Cardiac fibroblast (primary cell): ENCODE results near the gene KIF23.

Experiments used
- DNase-seq, 2 donors: peaks; one replicate each; pipeline versions ENCODE4 v3.0.0 to v3.0.0-alpha.2; 2010; ENCODE audit warnings: low read depth in 2 of 2
- H3K4me3 ChIP-seq, 2 donors: replicated peaks in 1 of 2; 1 replicate in 1 of 2; 2 replicates in 1 of 2; pipeline ENCODE4 v1.5.1; 2011; ENCODE audit warnings: low read depth in 2 of 2, low read length in 2 of 2, mild to moderate bottlenecking in 2 of 2, moderate library complexity in 1 of 2
- TF ChIP-seq, protein P1 (sequence below): IDR thresholded peaks from one replicate; pipeline ENCODE4 v1.5.1; 2011; ENCODE audit warnings: low read depth, mild to moderate bottlenecking, low read length, inconsistent platforms

Gene KIF23

DNA sequence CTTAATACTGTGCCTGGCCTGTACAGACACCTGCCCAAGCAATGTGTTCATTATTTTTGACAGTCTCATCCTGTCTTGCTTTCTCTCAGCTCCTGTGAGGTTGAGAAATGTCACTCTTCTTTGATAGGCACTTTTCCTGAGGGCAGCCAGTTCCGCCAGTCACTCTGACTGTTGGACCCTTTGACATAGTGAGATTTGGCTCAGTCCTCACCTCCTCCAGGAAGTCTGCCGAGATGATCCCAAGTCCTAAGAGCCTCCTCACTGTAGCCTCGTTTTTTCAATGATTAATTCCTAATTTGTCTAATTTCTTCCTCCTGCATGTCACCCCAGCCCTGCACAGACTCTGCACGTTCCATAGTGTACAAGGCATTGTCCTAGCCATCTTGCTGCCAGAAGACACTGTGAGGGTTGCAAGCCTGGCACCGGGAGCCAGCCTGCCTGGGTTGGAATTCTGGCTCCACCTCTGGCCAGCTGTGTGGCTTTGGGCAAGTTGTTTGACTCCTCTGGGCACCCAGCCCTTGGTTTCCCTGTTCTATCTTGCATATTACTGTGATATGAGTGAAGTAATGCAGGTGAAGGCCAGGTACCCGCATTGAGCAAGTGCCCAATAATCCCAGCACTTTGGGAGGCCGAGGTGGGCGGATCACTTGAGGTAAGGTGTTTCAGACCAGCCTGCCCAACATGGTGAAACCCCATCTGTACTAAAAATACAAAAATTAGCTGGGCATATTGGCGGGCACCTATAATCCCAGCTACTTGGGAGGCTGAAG lies 62.7 kb downstream of the KIF23 start:
- DNase-seq, result no peak
- no peak overlapping the region for H3K4me3 ChIP-seq
- TF ChIP-seq, protein P1, sequence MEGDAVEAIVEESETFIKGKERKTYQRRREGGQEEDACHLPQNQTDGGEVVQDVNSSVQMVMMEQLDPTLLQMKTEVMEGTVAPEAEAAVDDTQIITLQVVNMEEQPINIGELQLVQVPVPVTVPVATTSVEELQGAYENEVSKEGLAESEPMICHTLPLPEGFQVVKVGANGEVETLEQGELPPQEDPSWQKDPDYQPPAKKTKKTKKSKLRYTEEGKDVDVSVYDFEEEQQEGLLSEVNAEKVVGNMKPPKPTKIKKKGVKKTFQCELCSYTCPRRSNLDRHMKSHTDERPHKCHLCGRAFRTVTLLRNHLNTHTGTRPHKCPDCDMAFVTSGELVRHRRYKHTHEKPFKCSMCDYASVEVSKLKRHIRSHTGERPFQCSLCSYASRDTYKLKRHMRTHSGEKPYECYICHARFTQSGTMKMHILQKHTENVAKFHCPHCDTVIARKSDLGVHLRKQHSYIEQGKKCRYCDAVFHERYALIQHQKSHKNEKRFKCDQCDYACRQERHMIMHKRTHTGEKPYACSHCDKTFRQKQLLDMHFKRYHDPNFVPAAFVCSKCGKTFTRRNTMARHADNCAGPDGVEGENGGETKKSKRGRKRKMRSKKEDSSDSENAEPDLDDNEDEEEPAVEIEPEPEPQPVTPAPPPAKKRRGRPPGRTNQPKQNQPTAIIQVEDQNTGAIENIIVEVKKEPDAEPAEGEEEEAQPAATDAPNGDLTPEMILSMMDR, result no peak

DNA sequence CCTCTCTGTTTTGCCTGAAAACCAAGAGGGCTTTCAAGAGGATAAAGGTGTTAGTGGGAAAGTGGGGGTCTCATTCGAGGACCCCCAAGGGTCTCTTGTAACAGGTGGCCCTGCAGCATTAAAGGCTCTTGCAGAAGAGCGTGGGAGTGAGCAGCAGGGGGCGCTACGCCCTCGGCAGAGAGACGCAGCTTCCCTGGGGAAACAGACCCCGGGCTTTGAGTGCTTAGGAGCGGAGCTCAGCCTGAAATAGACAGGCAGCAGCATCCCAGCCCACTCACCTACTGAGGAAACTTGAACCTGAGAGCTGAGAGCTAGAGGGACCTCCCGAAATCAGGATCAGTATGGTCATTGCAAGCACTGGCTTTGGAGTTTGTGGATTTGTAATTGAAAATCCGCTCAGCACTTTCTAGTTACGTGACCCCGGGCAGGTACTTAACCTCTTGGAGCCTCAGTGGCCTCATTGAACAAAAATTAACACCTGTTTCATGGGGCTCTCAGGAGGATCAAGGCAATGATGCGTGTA lies 64.2 kb downstream of the KIF23 start:
- TF ChIP-seq, protein P1, result peak; percentile 93
- DNase-seq, result peak; percentile 50 to 67
- H3K4me3 ChIP-seq, result no peak overlapping the region

DNA sequence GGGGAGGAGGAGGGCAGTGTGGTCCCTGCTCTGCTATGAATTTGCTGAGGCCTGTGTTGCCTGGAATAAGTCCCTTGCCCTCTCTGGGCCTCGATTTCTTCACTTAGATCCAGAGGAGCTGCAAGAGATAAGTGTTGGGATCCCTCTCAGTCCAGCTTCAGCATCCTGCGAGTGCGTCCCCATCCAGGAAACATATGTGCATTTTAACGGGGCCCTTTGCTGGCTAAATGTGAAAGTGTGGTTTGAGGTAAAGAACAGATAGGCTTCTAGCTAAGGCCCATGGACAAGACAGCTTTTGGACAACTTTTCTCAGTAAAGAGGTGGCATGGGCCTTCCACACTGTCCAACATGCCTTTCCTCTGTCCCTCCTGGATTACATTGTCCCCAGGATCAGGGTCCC lies 64.9 kb downstream of the KIF23 start:
- no peak overlapping the region for H3K4me3 ChIP-seq
- DNase-seq, result no peak
- TF ChIP-seq, protein P1, result no peak

DNA sequence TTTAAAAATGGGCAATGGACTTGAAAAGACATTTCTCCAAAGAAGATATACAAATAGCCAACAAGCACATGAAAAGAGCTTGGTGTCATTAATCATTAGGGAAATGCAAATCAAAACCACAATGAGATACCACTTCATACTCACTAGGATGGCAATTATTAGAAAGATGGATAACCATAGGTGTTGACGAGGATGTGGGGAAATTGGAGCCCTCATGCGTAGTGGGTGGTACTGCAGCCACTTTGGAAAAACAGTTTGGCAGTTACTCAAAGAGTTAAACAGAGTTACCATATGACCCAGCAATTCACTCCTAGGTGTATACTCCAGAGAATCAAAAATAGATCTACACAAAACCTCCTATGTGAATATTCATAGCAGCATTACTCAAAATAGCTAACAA lies 65.8 kb downstream of the KIF23 start:
- TF ChIP-seq, protein P1, result no peak
- no peak for DNase-seq
- no peak overlapping the region for H3K4me3 ChIP-seq

DNA sequence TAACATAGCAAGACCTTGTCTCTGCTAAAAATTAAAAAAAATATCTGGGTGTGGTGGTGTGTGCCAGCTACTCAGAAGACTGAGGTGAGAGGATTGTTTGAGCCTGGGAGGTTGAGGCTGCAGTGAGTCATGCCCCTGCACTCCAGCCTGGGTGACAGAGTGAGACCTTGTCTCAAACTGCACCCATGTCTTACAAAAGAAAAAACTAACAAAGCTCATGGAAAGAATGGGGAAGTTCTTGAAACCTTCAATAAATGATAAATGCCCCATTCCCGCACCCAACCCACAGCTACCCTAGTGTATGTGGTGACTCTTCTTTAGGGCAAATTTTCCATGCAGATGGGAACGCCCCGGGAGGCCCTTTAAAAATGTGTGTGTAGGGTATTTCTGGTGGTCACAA lies 66.8 kb downstream of the KIF23 start:
- TF ChIP-seq, protein P1, result no peak
- DNase-seq, result no peak
- no peak overlapping the region for H3K4me3 ChIP-seq

DNA sequence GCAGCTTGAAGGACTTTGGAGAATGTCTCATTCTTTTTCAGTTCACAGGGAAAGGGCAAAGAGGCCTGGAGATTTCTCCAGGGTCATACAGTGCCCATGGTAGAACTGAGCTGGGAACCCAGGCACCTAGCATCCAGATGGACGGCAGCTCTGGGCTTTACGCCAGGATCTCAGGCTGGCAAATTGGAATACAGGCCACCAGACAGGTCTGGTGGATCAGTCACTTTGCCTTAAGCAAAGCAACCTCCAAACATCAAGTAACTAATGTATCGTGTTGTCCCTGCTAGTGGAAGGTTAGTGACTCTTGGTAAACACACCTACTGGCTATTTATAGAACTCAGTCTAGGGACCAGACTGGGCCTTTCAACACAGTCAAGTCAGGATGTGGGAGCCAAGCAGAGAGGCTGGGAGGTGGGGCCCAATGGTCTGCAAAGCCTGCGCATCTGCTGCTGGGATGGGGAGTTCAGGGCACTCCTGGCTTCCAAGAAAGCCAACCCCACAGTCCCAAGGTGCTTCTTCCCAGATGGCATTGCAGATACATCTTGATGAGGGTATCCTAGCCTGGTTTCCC lies 68.6 kb downstream of the KIF23 start:
- TF ChIP-seq, protein P1, result no peak
- no peak overlapping the region for H3K4me3 ChIP-seq
- DNase-seq, result no peak
